ENCODE results near the gene JAG1.

JAG1 gene

DNA sequence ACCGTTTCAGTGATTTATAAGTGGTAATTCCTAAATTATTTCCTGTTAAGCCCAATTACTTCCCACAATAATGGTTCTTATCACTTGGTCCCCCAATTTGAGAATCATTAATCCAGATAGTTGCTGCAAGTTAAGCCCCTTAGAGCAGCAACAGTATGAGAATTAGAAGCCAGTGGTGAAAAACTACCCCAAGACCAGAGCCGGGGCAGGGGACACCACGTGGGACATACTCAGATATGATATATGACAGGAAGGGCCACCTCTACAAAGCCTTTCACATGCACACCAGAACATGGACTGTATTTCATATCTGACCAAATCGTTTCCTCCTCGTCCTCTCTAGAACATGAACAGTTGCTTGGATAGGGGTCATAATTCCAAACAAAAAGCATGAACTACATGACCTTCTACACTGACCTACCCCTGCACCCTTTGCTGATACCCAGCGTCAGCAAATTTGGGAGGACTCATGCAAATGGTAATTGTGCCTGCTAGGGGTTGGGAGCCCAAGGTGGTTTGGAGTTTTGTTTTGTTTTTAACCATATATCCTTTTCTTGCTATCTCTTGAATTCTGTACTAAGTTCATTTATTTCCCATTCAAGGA is 3.9 kb downstream of the JAG1 start:
- in situ Hi-C loops (cut with HindIII; ENCODE audit: low sequenced_read_pairs) = loop anchor here (10.0 kb wide), 1 partner anchor 605 kb away; no protein-coding TSS in a partner anchor

DNA sequence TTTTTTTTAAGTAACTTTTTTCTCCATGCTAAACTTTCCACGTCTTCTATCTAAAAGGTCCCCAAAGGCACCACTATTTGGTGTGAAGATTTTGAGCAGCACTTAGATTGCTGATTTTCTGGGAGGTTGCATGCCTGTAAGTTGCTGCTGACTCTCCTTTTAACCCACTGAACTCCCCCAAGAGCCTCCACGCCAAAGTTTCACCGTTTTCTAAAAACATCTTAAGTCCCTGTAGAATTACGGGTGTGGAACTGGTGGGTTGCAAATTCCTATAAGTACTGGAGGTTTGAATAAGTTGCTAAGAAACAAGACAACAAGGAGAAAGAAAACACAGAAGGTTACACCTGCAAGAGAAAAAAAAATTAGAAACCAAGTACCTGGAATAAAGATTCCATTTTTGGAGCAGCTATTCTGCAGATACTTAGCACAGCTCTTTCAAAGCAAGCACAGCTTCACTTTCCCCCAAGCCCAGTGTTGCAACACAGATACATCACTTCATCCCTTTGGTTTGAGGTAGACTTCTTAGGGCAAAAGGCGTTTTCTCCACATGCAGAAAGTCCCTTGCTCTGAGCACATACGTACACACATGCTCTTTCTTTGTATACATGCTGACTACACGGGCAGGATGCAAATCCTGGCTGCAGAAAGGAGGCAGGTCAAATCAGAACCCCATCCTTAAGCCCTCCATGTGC is 5.0 kb downstream of the JAG1 start:
- in situ Hi-C loops (cut with HindIII; ENCODE audit: low sequenced_read_pairs) = no loop called here

- in situ Hi-C loops (cut with HindIII; ENCODE audit: low sequenced_read_pairs) = no loop called here
These were observed 6.1 kb downstream of the JAG1 start for GRCh38 chr20:10667560-10668167.

- in situ Hi-C loops (cut with HindIII; ENCODE audit: low sequenced_read_pairs) = no loop called here
These were observed 6.8 kb downstream of the JAG1 start for GRCh38 chr20:10667077-10667401.

DNA sequence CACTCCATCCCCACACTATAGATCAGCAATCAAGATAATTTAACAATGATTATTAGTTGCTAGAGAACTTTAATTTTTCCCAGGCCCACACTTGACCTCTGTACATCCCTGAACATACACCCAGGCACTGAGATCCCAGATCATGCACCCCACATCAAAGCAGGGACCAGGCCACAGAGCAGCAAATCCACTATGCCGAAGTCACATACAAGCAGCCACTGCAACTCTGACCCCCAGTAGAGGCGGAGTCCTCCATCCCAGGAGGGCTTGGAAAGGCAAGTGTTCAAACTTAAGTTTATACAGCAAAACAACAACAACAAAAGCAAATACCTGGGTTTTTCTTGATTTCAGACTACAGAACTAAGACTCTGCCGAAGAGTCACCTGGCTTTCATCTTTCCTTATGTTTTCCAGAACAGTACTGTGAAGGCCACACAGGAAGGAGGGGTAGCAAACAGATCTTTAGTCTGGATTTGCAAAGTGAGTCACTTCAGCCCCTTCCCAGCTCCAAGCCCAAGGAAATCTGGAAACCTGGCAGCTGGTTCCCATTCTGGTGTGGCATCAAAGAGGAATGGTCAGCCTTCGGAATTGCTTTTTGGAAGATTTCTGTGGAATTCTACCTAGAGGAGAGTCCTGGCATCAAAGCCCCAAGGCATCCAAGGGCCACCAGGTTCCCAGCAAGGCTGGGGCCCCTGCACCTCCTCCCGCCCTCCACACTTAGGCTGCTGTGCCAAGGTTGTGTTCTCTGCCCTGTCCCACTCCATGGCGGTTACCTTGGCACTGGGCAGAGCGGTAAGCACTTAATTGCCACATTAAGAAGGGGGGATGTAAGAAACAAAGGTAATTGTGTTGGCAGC is 7.3 kb downstream of the JAG1 start:
- in situ Hi-C loops (cut with HindIII; ENCODE audit: low sequenced_read_pairs) = no loop called here

- in situ Hi-C loops (cut with HindIII; ENCODE audit: low sequenced_read_pairs) = no loop called here
These were observed 8.0 kb downstream of the JAG1 start for GRCh38 chr20:10665791-10666190.

DNA sequence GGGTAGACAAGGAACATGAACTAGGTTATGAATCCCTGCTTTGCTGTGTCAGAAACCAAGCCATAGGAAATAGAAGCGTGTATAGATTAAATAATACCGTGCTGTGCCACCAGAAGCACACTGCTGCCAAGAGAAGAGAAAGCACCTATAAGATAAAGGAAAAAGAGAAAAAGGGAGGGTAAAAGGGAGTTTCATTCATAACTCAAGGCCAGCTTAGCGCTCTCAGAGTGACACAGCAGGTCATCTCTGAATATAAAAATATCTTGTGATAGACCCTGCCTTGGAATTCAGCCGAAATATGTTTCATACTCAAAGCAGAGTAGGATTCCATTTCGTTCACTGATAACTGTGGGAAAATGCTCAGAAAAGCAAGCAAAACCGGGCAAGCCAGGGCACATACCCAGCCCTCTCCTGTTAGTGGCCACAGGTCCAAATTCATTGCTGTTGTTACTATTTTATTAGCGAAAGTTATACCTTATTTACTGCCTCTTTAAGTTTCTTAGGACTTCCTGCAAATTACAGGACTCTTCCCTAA is 8.7 kb downstream of the JAG1 start:
- in situ Hi-C loops (cut with HindIII; ENCODE audit: low sequenced_read_pairs) = no loop called here

- in situ Hi-C loops (cut with HindIII; ENCODE audit: low sequenced_read_pairs) = no loop called here
These were observed 10.0 kb downstream of the JAG1 start for GRCh38 chr20:10663756-10664155.

DNA sequence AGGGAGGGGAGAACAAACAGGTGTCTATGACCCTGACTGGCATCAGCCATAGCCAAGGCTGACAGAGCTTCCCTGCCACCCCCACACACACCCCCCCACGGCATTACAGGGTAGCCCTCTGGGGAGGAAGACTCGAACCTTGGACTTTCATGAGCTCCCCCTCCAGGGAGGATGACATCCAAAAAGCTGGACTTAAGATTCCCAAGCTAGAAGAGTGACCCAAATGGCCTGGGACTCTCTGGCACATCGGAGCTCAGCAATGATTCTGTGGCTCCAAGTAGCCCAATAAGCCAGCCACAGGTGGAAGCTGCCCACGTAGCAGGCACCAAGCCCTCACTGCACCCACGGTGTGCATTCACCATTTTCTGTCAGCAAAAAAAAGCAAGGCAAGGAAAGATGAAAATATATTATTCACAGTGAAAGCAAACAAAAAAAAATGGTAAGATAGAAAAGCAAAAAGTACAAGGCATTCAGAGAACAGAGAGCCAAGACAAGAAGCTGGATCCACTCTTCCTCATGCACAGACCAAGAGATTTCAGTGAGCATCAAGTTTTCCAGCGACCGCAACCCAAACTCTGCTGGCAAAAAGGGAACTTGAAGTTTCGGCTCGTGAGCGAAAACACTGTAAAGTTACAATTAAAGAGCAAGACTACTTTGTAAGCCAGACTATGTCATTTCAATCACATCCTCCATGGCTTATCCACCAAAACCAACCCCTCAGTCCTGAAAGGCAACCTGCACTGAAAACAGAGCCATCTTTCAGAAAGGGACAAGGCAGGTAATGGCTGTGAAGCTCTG is 10.9 kb downstream of the JAG1 start:
- in situ Hi-C loops (cut with HindIII; ENCODE audit: low sequenced_read_pairs) = no loop called here

- in situ Hi-C loops (cut with HindIII; ENCODE audit: low sequenced_read_pairs) = no loop called here
These were observed 11.6 kb downstream of the JAG1 start for GRCh38 chr20:10662151-10662550.

- in situ Hi-C loops (cut with HindIII; ENCODE audit: low sequenced_read_pairs) = no loop called here
These were observed 12.5 kb downstream of the JAG1 start for GRCh38 chr20:10661261-10661660.

GRCh38 chr20:10660661-10661060 is 13.1 kb downstream of the JAG1 start:
- in situ Hi-C loops (cut with HindIII; ENCODE audit: low sequenced_read_pairs) = no loop called here

DNA sequence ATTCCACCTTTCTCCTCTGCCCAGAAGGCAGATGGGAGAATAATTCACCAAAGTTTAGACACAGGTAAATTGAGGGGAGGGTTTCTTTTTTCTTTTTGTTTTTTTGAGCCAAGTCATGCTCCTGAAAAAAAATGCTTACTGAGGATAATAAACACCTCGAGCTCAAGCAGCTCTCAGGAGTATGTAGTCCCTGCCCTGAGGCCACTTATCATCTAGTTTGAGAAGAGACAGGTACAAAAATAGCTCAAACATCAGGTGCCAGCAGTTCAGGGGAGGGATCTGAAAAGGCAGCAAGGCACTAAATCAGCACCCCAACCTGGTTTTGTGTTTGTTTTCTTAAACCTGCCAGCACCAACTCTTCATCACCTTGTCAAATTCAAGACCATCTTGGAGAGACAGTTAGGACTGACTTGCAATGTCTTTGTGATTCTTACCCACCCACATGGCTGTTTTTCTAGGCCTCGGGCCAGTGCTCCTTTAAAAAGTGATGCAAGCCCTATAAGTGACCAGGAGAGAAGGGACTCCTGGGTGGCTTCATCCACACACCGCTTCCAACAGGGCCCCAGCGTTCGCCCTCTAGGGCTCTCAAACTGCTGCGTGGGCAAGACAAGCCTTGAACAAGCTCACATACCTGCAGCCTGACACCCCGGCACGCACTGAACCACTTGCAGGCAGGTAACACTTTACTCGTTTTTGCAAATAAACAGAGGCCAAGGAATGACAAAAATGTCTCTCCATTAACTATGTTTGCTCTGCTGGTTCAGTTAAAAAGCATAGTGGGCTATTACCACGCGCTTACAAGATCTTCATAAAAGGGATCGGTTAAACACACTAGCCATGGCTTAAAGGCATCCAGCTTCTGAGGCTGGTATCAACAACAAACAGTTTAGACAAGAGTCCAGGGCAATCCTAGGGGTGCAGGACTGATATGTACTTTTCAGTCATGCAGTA is 13.9 kb downstream of the JAG1 start:
- in situ Hi-C loops (cut with HindIII; ENCODE audit: low sequenced_read_pairs) = loop anchor here (5.0 kb wide), 3 partner anchors 68 to 193 kb away; no protein-coding TSS in a partner anchor

DNA sequence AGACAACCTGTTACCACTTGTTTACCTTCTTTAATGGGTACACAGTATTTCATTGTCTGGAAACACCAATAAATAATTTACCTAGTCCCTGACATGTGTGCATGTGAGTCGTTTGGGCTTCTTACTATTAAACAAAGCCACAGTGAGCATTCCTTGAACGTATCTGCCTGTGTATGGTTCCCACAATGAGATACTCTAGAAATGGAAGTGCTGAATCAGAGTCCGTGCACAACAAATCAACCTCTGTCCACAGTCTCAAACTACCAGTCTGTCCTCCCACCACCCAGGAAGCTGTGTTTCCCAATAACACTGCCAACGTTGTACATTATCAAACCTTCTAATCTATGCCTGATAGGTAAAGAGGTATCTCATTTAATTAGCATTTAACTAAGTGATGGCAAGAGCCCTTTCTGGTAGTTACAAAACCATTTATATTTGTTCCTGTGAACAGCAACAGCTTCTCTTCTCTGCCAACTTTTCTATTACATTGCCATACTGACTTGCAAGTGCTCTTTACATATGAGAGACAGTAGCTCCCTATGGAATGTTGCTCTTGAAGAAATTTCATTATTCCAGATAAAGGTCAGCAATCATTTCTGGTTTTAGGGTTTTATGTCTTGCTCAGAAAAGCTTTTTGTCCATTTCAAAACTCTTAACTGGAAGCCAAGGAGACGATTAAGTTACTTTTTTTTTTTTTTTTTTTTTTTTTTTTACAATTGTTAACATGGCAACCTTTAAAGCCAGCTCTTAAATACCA is 14.7 kb downstream of the JAG1 start:
- in situ Hi-C loops (cut with HindIII; ENCODE audit: low sequenced_read_pairs) = loop anchor here (5.0 kb wide), 3 partner anchors 67 to 192 kb away; no protein-coding TSS in a partner anchor

DNA sequence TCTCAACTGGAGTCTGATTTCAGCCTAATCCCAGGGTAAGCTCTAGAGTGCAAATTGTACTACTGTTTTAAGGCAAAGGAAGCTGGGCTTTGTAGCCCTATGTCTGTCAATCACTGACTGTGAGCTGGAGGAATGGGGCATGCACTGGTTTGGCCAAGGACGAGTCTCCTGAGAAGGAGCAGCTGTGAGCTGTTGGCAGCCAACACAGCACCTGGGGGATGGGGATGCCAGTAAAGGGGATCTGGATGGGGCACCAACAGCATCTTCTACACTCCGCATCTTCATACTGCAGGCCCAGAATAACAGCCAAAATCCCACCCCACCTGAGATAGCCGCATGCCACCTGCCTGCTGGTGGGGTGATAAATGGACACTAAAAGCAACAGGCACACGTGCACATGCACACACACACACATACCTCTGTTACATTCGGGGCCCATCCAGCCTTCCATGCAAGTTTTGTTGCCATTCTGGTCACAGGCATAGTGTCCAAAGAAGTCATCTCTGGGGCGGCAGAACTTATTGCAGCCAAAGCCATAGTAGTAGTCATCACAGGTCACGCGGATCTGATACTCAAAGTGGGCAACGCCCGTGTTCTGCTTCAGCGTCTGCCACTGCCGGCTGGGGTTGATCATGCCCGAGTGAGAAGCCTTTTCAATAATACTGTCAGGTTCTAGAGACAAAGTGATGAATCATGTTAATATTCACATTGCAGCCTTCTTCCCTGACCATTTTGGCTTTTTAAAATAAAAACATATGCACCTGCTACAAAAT is 15.6 kb downstream of the JAG1 start:
- in situ Hi-C loops (cut with HindIII; ENCODE audit: low sequenced_read_pairs) = loop anchor here (5.0 kb wide), 3 partner anchors 66 to 191 kb away; no protein-coding TSS in a partner anchor

- in situ Hi-C loops (cut with HindIII; ENCODE audit: low sequenced_read_pairs) = loop anchor here (5.0 kb wide), 3 partner anchors 65 to 190 kb away; no protein-coding TSS in a partner anchor
These were observed 16.3 kb downstream of the JAG1 start for GRCh38 chr20:10657453-10657852.

Data from endothelial cell of hepatic sinusoid (primary cell).